GM12875 (cell line): ENCODE data around the gene ACTR6.
"Not testable (repeated sequence)": the region's sequence is repeated elsewhere in the genome, so short reads cannot be mapped to it uniquely, and the experiment has no call there.

ENCODE experiments used
- H3K4me3 ChIP-seq: one replicate; pipeline ENCODE4 v1.5.1; 2011; ENCODE audit warnings: low read depth, low read length, control low read depth
- TF ChIP-seq, protein P1 (sequence below): IDR thresholded peaks from 2 replicates; pipeline ENCODE4 v1.5.1; 2011; ENCODE audit warnings: low read depth, mild to moderate bottlenecking, control low read depth, inconsistent platforms, low read length, moderate library complexity, borderline replicate concordance; ENCODE audit not compliant: insufficient read depth

ACTR6 gene

GRCh38 chr12:100184549-100185145 lies 16.0 kb upstream of the ACTR6 start:
- TF ChIP-seq, protein P1, sequence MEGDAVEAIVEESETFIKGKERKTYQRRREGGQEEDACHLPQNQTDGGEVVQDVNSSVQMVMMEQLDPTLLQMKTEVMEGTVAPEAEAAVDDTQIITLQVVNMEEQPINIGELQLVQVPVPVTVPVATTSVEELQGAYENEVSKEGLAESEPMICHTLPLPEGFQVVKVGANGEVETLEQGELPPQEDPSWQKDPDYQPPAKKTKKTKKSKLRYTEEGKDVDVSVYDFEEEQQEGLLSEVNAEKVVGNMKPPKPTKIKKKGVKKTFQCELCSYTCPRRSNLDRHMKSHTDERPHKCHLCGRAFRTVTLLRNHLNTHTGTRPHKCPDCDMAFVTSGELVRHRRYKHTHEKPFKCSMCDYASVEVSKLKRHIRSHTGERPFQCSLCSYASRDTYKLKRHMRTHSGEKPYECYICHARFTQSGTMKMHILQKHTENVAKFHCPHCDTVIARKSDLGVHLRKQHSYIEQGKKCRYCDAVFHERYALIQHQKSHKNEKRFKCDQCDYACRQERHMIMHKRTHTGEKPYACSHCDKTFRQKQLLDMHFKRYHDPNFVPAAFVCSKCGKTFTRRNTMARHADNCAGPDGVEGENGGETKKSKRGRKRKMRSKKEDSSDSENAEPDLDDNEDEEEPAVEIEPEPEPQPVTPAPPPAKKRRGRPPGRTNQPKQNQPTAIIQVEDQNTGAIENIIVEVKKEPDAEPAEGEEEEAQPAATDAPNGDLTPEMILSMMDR: no peak

GRCh38 chr12:100185361-100185894 lies 15.2 kb upstream of the ACTR6 start:
- H3K4me3 ChIP-seq: no peak overlapping the region
- TF ChIP-seq, protein P1: no peak

More at GRCh38 chr12:100184549-100185145, 16.0 kb upstream of the ACTR6 start:
- H3K4me3 ChIP-seq: no peak overlapping the region

- no peak overlapping the region for H3K4me3 ChIP-seq
- TF ChIP-seq, protein P1: no peak
Observed at GRCh38 chr12:100186071-100186470, 14.5 kb upstream of the ACTR6 start.

DNA sequence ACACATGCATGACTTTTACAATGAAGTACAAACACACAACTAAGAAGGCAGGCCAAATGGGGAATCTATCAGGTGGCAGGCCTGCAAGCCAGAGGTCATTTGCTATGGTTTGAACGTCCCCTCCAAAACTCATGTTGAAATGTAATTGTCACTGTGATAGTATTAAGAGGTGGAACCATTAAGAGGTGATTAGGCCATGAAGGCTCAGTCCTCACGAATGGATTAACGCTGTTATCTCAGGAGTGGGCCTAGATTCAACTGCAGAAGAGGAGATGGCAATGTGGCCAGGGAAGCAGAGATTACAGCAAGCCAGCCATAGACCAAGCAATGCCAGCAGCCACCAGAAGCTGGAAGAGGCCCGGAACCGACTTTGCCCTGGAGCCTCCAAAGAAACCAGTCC lies 13.5 kb upstream of the ACTR6 start:
- TF ChIP-seq, protein P1: no peak
- H3K4me3 ChIP-seq: no peak overlapping the region

- TF ChIP-seq, protein P1: no peak
Observed at GRCh38 chr12:100187857-100188519, 12.6 kb upstream of the ACTR6 start.

DNA sequence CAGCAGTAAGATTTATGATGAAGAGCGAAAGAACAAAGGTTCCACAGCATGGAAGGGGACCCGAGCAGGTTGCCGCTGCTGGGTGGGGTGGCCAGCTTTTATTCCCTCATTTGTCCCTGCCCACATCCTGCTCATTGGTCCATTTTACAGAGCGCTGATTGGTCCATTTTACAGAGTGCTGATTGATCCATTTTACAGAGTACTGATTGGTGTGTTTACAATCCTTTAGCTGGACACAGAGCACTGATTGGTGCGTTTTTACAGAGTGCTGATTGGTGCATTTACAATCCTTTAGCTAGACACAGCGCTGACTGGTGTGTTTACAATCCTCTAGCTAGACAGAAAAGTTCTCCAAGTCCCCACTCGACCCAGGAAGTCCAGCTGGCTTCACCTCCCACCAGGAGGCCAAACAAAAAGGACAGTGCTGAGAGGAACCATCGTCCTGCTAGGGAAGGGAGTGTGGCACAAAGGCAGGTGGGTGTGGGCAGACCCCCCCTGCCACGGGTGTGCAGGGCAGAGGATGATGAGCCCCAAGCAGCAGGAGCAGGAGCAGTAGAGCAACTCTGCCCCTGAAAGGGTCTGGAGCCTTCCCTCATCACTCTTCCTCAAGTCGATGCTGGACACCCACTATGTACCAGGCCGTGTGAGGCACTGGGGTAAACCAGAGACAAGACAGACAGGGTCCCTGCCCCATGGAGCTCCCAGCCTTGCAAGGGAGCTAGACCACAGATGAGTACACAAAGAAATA lies 11.6 kb upstream of the ACTR6 start:
- H3K4me3 ChIP-seq: not testable (repeated sequence)

More at GRCh38 chr12:100187857-100188519, 12.6 kb upstream of the ACTR6 start:
- H3K4me3 ChIP-seq: no peak overlapping the region

- H3K4me3 ChIP-seq: no peak overlapping the region
- TF ChIP-seq, protein P1: no peak
Observed at GRCh38 chr12:100189636-100190394, 10.8 kb upstream of the ACTR6 start.
